ENCODE measurements around the gene TPCN1.

TPCN1 gene

DNA sequence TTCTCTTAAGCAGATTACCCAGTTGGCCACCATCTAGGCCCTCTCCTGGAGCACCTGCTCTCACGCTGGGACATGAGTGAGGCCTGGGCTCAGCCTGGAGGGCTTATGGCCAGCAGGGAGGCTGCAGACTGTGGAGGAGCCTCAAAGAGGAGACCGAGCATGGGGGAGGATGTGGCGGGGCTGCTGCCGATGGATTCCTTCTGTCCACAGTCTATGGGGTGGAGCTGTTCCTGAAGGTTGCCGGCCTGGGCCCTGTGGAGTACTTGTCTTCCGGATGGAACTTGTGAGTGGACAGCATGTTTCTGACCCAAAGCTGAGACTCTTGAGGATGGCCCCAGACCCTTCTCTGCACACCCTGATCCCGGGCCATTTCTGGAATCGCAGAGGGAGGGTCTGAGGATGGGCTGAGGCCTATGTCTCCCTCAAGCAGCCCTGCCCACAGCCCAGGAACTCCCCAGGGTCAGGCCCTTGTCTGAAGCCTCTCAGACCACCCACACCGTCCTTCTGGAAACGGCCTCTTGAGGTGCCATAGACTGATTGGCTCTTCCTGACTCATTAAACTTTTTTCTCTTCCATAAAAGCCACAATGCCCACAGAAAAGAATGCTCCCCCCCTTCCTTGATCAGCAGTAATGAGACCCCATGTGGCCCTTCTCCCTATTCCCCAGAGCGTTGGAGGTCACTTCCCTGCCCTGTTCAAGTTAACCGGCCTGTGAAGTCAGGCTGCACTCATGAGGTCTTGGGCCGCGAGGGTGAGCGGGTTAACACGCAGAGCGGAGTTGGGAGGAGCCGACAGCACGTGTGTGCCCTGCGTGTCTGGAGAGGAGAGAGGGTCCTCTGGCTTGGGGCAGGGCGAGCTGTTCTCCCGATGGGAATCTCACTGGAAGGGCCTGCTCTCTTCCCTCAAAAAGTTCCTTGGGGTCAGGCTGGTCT is 64.7 kb downstream of the TPCN1 start:
- TF ChIP-seq CTCF (conservative IDR thresholded peaks at IDR 0.05; ENCODE audit: low read depth) = no peak
- no peak overlapping the region for H3K27ac ChIP-seq
- CTCF ChIA-PET = interaction anchor here (0.6 to 0.7 kb wide), 2 partner anchors 9 to 89 kb away, joined by 3 to 5 read pairs; no protein-coding TSS in a partner anchor
- no peak for DNase-seq (ENCODE audit: low spot score)
- POLR2A ChIA-PET (ENCODE audit: low non-redundant PET) = no interaction called here

DNA sequence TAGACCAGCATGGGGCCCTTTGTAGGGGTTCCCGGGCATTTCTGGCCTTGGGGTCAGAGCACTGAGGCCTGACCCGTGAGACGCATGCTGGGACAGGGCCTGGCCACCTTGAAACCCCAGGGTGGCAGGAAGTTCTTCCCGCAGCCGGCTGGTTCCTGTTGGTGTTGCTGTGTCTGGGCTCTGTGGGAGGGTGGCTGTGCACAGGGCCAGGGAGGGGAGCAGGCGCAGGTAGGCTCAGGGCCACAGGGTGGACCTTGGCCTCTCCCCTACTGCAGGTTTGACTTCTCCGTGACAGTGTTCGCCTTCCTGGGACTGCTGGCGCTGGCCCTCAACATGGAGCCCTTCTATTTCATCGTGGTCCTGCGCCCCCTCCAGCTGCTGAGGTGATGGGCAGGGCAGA is 65.4 kb downstream of the TPCN1 start:
- DNase-seq (ENCODE audit: low spot score) = no peak
- CTCF ChIA-PET = interaction anchor here (0.6 kb wide), 1 partner anchor 90 kb away, joined by 5 read pairs; no protein-coding TSS in a partner anchor
- TF ChIP-seq CTCF (conservative IDR thresholded peaks at IDR 0.05; ENCODE audit: low read depth) = no peak
- POLR2A ChIA-PET (ENCODE audit: low non-redundant PET) = no interaction called here
- H3K27ac ChIP-seq = no peak overlapping the region

GRCh38 chr12:113287146-113287898 is 66.1 kb downstream of the TPCN1 start:
- no peak for TF ChIP-seq CTCF (conservative IDR thresholded peaks at IDR 0.05; ENCODE audit: low read depth)
- ChIA-PET CTCF (no interaction called here), POLR2A (ENCODE audit: low non-redundant PET) (no interaction called here)
- no peak for DNase-seq (ENCODE audit: low spot score)
- no peak overlapping the region for H3K27ac ChIP-seq

DNA sequence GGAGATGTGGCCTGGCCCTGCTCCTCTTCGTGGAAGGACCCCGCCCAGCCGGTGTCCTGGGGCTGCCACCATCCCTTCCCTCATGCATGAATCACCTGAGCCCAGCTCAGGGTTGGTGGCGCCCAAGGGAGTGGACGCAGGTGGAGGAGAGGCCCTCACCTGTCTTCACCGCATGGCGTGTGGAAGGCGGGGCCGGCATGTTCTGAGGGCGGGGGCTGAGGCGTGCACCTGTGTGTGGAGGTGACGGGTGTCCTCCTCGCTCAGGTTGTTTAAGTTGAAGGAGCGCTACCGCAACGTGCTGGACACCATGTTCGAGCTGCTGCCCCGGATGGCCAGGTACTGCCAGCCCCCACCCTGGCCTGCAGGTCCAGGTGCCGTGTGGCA is 66.6 kb downstream of the TPCN1 start:
- no peak for TF ChIP-seq CTCF (conservative IDR thresholded peaks at IDR 0.05; ENCODE audit: low read depth)

DNA sequence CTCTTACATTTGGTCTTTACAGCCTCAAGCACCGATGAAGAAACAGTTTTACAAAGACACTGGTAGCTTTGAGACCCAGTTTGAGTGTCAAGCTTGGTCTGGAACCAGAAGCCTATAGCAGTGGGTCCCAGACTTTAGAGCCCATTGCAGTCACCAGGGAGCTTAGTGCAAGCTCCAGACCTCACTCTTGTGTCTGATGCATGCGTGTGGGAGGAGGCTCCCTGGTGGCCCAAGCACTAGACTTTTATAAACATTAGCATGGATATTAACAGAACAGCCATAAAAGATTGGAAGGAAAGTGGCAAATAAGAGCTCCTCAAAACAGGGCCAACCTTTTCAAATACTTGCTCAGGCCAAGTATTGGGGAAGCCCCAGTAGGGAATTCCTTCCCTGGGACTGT is 68.1 kb downstream of the TPCN1 start:
- CTCF ChIA-PET = no interaction called here
- POLR2A ChIA-PET (ENCODE audit: low non-redundant PET) = no interaction called here
- no peak overlapping the region for H3K27ac ChIP-seq
- TF ChIP-seq CTCF (conservative IDR thresholded peaks at IDR 0.05; ENCODE audit: low read depth) = no peak
- DNase-seq (ENCODE audit: low spot score) = no peak

More for the DNA sequence above, 66.6 kb downstream of the TPCN1 start:
- ChIA-PET POLR2A (ENCODE audit: low non-redundant PET) (no interaction called here), CTCF (no interaction called here)
- no peak for DNase-seq (ENCODE audit: low spot score)
- H3K27ac ChIP-seq = no peak overlapping the region

- CTCF ChIA-PET = interaction anchor here (0.7 kb wide), 1 partner anchor 40 kb away, joined by 3 read pairs; no protein-coding TSS in a partner anchor
- TF ChIP-seq CTCF (conservative IDR thresholded peaks at IDR 0.05; ENCODE audit: low read depth) = no peak
- no peak for DNase-seq (ENCODE audit: low spot score)
- POLR2A ChIA-PET (ENCODE audit: low non-redundant PET) = no interaction called here
- no peak overlapping the region for H3K27ac ChIP-seq
Measured at GRCh38 chr12:113290506-113290905, 69.2 kb downstream of the TPCN1 start.
